ENCODE data around the gene EMID1. TPM values are rescaled to one million over a fixed set of nuclear protein-coding genes. Genes with fewer than 3 reads are reported as not detected.

Gene EMID1
- polyA plus RNA-seq, 1 experiment = 1.1 TPM

DNA sequence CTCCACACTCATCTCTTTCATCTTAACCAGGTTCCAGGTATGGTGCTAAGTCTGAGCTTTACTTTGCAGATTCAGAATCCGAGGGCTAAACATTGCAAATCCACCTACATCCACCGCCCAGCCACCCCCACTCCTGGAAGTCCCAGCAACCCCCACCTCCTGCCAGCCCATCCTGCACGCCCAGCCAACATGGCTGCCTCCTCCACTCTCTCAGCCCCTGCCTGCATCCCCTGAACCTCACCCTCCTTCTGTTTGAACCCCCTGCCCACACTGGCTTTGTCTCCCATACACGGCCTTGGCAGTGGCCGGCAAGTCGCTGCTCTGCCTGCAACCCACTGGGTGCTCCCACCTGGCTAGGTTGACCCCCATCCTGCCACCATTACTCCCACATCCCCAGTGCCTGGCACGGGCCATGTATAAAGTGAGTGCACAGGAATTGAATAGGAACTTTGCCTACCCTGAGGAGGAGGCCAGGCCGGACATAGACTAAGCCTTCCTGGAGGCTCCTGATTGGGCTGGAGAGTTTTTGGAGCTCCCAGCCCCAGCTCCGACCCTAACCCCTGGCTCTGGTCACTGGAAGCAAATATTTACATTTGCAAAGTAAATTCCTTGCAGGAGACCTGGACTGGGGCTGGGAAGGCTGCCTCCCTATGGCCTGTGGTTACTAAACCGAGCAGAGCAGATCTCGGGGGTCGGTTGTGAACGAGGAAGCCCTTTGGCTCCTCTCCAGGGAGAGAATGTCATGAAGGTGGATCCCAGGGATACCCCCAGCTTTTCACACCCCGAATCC lies 14.4 kb downstream of the EMID1 start:
- peaks cover 10% of the 10 kb centered on the region for H3K27me3 ChIP-seq (ENCODE audit: control insufficient read depth, insufficient read depth, low read length)
- TF ChIP-seq, protein P1, sequence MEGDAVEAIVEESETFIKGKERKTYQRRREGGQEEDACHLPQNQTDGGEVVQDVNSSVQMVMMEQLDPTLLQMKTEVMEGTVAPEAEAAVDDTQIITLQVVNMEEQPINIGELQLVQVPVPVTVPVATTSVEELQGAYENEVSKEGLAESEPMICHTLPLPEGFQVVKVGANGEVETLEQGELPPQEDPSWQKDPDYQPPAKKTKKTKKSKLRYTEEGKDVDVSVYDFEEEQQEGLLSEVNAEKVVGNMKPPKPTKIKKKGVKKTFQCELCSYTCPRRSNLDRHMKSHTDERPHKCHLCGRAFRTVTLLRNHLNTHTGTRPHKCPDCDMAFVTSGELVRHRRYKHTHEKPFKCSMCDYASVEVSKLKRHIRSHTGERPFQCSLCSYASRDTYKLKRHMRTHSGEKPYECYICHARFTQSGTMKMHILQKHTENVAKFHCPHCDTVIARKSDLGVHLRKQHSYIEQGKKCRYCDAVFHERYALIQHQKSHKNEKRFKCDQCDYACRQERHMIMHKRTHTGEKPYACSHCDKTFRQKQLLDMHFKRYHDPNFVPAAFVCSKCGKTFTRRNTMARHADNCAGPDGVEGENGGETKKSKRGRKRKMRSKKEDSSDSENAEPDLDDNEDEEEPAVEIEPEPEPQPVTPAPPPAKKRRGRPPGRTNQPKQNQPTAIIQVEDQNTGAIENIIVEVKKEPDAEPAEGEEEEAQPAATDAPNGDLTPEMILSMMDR (IDR thresholded peaks at IDR 0.05; ENCODE audit: low read depth, low read length) = no peak
- ChIA-PET POLR2A (no interaction called here), CTCF (interaction anchor here (0.6 to 1.5 kb wide), 3 partner anchors 26 to 66 kb away, joined by 5 to 8 read pairs (median 7); no protein-coding TSS in a partner anchor)
- DNase-seq (ENCODE audit: low read depth, low spot score) = no peak
- H3K9me3 ChIP-seq (ENCODE audit: control insufficient read depth, insufficient read depth, low read length) = no peaks in the 10 kb centered on the region; the same call in 1 of the 2 replicates
- no peak overlapping the region for H3K27ac ChIP-seq (ENCODE audit: low read depth, low read length)
- no peak overlapping the region for H3K4me3 ChIP-seq (ENCODE audit: low read depth, low read length)

DNA sequence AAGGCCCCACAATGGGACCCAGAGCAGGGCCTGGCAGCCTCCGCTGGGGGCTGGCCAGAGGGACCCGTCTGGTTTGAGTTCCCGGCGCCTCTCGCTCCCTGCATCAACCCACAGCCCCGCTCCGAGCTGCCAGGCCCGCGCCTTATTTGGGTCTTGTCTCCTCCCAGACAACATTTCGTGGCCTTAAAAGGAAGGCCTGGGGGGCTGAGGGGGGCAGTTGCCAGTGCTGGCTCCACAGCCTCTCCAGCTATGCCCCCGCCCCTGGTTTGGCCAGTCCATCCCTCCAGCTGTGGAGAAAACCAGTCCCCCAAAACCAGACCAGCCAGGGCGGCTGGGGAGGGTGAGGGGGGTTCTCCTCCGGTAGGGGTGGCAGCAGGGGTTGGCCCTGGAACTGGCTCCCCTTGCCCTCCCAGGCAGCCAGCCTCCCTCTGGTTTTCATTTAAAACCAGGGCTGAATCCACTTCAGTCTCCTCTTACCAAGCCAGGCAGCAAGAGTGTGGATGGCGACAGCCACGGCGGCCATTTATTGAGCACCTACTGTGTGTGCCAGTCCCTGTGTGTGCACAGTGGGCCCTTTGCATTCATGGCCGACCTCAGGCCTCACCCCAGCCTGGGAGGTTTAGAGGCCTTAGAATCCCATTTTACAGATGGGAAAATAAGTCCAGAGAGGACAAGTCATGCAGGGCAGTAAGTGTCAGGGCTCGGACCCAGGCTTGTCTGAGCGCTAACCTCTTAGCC lies 18.6 kb downstream of the EMID1 start:
- ChIA-PET CTCF (no interaction called here), POLR2A (no interaction called here)
- Histone ChIP-seq H3K27ac (ENCODE audit: low read depth, low read length) (no peak overlapping the region), H3K4me3 (ENCODE audit: low read depth, low read length) (no peak overlapping the region), H3K27me3 (ENCODE audit: control insufficient read depth, insufficient read depth, low read length) (peaks cover 13% of the 10 kb centered on the region), H3K9me3 (ENCODE audit: control insufficient read depth, insufficient read depth, low read length) (no peaks in the 10 kb centered on the region; the same call in 1 of the 2 replicates)
- DNase-seq (ENCODE audit: low read depth, low spot score) = no peak
- TF ChIP-seq, protein P1 (IDR thresholded peaks at IDR 0.05; ENCODE audit: low read depth, low read length) = no peak

DNA sequence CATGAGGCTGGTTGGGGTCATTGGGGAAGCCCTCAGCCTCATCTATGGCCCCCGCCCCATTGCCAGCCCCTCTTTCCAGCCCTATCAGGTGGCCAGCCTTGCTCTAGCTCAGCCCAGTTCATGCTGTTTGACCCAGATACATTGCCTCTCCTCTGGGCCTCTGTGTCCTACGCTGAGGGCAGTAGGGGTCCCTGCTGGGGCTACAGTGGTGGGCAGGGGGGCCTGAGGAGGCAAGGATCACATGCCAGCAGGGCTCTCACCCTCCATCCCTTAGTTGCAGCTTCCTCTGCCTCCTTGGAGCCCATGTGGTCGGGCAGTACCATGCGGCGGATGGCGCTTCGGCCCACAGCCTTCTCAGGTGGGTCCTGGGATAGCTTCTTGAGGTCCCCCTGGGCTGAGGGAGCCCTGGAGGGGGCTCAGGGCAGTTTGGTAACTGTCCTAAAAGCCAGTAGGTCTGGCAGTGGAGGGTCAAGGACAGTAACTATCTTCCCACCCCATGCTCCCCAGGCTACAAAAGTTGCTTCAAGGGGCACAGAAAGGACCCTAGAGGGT lies 19.2 kb downstream of the EMID1 start:
- ChIA-PET CTCF (no interaction called here), POLR2A (no interaction called here)
- TF ChIP-seq, protein P1 (IDR thresholded peaks at IDR 0.05; ENCODE audit: low read depth, low read length) = no peak
- DNase-seq (ENCODE audit: low read depth, low spot score) = no peak
- Histone ChIP-seq H3K9me3 (ENCODE audit: control insufficient read depth, insufficient read depth, low read length) (no peaks in the 10 kb centered on the region; the same call in 1 of the 2 replicates), H3K27ac (ENCODE audit: low read depth, low read length) (no peak overlapping the region), H3K4me3 (ENCODE audit: low read depth, low read length) (no peak overlapping the region), H3K27me3 (ENCODE audit: control insufficient read depth, insufficient read depth, low read length) (peaks cover 15% of the 10 kb centered on the region)

DNA sequence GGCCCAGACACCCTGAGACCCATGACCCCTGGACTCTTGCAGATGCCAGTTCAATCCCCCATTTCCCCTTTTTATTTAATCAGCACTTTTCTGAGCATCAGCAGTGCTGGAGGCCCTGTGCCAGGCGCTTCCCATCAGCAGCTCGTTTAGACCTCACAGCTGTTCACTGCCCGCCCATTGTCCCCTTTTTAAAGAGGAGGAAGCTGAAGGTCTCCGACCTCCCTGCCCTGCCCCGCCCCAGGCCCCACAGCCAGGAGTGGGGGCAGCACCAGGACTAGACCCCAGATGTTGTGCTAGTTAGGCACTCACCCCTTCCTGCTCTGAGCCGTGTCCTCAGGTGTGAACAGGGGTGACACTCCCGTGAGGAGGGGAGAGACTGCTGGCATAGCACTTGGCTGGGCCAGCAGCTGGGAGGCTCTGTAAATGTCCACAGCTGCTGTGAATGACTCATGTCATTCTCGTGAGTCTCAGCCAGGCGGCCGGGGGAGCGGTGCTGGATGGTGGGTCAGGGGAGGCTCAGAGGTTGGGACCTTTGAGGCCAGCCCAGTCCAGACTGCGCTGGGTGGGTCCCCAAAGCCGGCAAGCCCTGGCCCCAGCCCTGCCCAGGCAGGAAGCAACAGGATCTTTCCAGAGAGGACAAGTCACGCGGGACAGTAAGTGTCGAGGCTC lies 19.9 kb downstream of the EMID1 start:
- CTCF ChIA-PET = interaction anchor here (1.3 to 2.0 kb wide), 2 partner anchors 20 to 24 kb away, joined by 3 to 10 read pairs; no protein-coding TSS in a partner anchor
- Histone ChIP-seq H3K9me3 (ENCODE audit: control insufficient read depth, insufficient read depth, low read length) (no peaks in the 10 kb centered on the region), H3K27ac (ENCODE audit: low read depth, low read length) (no peak overlapping the region), H3K4me3 (ENCODE audit: low read depth, low read length) (no peak overlapping the region), H3K27me3 (ENCODE audit: control insufficient read depth, insufficient read depth, low read length) (peaks cover 12% of the 10 kb centered on the region)
- TF ChIP-seq, protein P1 (IDR thresholded peaks at IDR 0.05; ENCODE audit: low read depth, low read length) = no peak
- DNase-seq (ENCODE audit: low read depth, low spot score) = no peak
- POLR2A ChIA-PET = no interaction called here
